Activated T-cell treated with anti-CD3 and anti-CD28 coated beads for 1 hour (primary cell): ENCODE results near the gene NPIPA7.
"Not testable (repeated sequence)": the region's sequence is repeated elsewhere in the genome, so short reads cannot be mapped to it uniquely, and the experiment has no call there.

Source experiments
- DNase-seq: peaks from one replicate; pipeline ENCODE4 v3.0.0-alpha.2; 2020; ENCODE audit warnings: low read depth

Gene NPIPA7

GRCh38 chr16:16417914-16418544 is 39.1 kb downstream of the NPIPA7 start:
- DNase-seq = not testable (repeated sequence)

GRCh38 chr16:16420515-16420914 is 41.6 kb downstream of the NPIPA7 start:
- not testable (repeated sequence) for DNase-seq

- DNase-seq = not testable (repeated sequence)
Measured at GRCh38 chr16:16425146-16425545, 46.2 kb downstream of the NPIPA7 start.

GRCh38 chr16:16431135-16431534 is 52.2 kb downstream of the NPIPA7 start:
- not testable (repeated sequence) for DNase-seq

- not testable (repeated sequence) for DNase-seq
Measured at GRCh38 chr16:16434711-16435110, 55.8 kb downstream of the NPIPA7 start.

GRCh38 chr16:16441401-16441800 is 62.5 kb downstream of the NPIPA7 start:
- DNase-seq = not testable (repeated sequence)
